HG03039 (cell line): ENCODE data around the gene PWP1.
"Not testable (repeated sequence)": the region's sequence is repeated elsewhere in the genome, so short reads cannot be mapped to it uniquely, and the experiment has no call there.

ENCODE experiments used
- ATAC-seq: cut with Tn5 transposase; IDR thresholded peaks from one replicate; pipeline ENCODE4 v1.9.1; 2021; ENCODE audit warnings: mild to moderate bottlenecking, moderate library complexity; ENCODE audit not compliant: unreplicated experiment

The PWP1 gene

DNA sequence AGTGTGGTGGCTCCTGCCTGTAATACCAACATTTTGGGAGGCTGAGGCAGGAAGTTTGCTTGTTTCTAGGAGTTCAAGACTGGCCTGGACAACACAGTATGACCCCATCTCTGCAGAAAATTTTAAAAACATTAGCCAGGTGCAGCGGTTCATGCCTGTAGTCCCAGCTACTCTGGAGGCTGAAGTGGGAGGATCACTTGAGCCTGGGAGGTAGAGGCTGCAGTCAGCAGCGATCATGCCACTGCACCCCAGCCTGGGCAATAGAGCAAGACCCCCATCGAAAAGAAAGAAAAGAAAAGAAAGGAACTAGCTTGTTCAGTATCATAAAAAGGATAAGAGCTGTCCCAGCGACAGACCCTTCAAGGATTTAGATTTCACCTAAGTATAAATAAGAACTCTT lies 18.1 kb upstream of the PWP1 start:
- ATAC-seq: no peak

DNA sequence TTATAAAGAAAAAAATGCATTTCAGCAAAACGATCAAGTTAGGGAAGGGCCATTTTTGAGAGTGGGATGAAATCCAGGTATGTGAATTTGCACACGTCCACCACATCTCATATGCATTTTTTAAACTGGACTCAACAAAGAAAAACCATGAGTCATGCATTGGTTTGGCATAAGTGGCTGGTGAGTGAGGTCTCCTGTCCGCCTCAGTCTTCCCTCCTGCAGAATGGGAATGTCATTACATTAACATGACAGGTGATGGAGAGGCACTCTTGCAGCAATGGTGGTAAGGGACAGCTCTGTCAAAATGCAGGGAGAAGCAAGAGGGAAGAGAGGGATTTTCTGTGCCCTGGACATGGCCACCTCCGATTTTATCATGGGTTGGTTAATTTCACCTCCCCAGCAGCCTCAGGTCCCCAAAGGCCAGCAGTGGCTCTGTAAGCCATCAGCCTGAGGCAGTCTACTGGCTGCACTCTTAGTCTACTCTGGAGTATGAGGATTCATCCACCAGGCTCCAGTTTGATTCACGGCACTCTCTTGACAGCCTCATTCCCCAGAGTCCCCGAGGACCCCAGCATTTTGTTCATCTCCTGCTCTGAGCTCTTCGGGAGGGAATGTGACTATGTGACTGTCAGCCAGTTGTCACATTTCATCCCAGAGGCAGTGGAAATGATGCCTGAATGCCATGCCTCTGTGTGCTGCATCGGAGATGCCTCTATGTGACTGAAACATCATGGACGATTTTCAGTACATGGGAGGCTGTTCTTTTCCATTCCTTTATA lies 17.1 kb upstream of the PWP1 start:
- no peak for ATAC-seq

DNA sequence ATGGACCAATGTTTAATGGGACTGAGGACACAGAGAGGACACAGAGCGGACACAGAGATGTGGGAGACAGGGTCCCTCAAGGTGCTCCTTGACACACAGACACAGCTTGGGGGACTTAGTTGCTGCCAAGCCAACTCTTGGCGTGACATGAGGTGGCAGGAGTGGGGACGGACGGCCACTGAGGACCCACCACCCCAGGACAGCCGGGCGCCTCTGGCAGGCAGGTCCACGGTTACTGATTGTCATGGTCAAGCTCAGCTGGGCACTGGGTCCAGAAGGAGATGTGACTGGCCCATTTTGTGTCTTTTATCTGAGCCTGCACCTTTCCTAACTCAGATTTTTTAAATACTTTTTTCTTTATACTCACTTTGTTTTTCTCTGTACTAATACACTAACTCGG lies 15.7 kb upstream of the PWP1 start:
- no peak for ATAC-seq

DNA sequence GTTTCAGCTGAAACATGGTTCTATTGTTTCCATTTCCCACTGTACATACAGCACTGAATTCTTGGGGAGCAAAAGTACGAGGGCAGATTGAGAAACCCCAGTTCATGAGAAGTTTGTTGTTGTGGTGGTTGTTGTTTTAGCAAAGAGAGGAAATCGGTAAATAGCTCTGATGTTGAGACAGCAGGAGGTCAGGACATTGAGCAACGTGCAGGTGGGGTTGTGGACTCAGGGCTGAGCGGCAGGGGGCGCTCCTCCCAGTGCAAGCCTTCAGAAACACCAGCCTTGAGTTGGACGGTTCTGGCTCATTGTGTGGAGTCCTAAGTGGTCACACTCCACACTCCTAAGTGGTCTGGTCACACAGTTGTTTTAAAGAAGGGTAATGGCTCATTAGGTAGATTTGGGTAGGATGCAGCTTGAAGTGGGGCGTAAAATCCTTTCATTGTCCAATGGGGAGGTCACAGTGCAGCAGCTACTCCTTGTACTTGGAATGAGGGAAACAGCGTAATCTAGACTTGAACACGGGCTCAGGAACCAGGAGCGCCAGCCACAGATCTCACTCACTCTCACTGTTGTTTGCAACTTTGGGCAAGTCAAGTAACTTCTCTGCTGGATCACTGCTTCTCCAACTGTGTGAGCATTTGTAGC lies 14.5 kb upstream of the PWP1 start:
- no peak for ATAC-seq

DNA sequence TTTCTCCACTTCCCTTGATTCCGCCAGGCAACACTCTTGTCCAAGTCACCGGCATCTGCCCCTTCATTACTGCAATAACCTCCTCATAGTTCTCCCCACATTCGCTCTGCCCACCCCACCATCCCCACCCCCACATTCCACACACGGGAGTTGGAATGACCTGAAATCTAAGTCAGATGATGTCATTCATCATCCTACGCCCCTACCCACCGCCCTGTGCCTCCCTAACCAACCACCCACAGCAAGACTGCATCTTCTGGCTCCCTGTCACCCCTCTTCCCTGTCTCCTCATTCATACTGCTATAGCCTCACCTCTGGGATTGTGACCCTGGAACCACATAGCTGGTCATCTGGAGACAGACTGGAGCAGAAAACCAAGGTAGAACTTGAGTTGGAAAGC lies 7.9 kb upstream of the PWP1 start:
- no peak for ATAC-seq

DNA sequence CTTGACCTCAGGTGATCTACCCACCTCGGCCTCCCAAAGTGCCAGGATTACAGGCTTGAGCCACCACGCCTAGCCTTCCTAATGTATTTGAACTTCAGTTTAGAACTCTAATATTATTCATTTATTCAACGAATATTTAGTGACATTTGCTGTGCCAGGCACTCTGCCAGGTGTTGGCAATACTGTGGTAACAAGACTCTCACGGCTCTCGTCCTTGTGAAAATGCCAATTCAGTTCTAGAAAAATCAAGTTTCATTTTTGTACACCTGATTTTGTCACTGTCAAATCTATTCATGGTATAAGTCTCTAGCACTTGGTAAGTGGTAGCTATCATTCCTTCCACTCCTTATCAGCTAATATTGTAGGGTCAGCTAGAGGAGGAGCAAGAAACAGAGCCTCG lies 6.3 kb upstream of the PWP1 start:
- ATAC-seq: no peak

DNA sequence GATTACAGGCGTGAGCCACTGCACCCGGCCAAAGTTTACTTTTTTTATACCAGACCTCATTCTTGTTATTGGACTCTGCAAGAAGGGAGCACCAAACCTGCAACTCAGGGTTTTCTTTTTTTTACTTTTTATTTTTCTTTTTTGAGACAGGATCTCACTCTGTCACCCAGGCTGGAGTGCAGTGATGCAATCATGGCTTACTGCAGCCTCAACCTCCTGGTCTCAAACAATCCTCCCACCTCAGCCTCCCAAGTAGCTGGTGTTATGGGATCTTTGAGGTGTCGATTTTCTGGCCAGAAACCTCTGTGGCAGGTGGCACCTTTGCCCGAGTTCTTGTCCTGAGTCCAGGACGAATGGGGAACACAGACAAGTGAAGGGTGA lies 4.2 kb upstream of the PWP1 start:
- ATAC-seq: no peak

DNA sequence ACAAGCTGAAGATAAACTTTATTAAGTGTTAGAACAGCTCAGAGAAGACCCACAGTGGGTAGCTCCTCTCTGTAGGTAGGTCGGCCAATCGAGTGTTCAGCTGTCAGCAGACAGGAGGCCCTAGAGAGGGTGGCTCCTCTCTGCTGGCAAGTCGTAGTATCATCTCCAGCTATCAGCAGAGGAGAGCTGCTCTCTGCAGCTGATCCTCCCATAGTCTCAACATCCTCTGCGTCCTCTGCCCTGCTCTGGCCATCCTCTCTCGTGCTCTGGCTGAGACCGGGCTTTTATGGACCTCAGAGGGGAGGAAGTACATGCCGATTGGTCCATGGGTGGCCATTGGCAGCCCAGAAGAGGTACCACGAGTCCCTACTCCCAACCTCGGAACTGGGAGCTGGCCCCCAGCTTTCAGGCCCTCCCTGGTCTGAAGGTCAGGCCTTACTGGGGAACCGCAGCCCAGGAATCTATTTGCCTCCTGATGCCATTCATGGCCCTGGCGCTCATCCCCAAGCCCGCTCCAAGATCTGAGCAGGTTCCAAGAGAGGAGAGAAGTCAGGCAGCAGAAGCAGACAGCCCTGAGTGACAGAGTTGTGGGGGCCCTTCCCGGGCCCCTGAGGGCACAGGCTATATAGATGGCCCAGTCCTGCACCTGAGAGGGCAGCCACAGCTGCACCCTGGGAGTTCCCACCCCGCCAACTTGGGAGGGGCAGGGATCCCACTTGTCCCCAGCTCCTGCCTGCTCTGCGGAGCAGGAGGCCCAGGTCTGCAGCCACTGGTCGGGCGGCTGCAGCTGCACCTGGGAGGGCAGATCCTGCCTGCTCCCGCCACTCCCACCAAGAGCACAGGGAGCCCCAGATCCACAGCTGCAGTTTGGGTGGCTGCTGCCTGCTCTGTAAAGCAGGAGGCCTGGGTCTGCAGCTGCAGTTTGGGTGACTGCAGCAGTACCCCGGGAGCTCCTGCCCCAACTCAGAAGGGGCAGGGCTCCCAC lies 3.5 kb upstream of the PWP1 start:
- no peak for ATAC-seq

DNA sequence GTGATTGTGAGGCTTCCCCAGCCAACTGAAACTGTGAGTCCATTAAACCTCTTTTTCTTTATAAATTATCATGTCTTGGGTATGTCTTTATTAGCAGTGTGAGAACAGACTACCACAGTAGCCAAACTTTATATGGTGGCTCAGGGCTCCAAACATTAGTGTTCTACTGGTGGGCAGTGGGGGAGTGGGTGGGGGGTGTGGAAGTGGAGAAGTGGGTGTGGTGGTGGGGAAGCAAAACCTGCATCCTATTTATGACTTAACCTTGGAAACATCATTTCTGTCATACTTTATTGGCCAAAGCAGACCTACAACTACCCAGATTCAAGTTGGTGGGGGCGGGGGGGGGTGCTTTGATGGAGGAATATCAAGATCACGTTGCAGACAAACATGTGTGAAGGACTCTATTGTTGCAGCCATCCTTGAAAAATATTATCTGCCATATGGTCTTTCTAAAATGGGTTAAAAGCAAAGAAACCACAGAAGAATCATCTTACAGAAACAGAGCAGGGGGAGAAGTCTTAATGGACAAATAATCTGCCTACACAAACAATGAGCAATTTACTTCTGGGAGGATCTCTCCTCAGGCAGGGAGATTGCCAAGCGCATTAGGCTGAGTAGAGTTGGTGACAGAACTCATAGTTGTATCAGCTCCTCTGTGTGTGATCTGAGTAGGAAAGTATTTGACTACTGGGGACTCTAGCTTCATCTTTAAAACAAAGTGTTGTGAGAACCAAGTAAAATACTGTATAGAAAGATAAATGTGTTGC lies 1.4 kb upstream of the PWP1 start:
- ATAC-seq: no peak

DNA sequence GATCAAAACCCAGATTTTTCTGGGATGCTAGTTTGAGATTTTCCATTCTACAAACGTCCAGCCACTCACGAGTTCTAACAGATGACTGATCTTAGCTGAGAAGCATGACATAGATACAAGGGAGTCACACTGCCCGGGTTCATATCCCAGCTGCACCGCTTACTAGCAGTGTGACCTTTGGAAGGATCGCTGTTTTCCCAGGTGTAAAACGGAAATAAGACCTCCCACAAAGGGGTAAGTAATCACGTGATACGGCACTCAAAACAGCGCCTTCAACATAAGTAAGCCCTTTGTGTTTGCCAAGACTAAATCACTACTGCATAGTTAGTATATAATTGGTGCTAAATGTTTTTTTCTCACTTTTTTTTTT lies 624 bp upstream of the PWP1 start:
- ATAC-seq: no peak

DNA sequence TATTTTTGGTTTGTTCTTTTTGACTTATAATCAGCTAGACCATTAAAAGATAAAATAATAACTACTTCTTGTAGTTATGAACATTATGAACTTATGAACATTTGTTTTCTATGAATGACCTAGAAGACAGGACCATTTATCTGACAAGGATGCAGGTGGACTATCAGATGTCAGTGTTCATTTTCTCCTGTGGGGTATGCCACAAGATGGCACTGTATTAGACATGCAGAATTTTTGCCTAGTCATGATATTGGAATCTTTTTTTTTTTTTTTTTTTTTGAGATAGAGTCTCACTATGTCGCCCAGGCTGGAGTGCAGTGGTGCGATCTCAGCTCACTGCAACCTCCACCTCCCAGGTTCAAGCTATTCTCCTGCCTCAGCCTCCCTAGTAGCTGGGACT lies 10.2 kb downstream of the PWP1 start:
- ATAC-seq: not testable (repeated sequence)

DNA sequence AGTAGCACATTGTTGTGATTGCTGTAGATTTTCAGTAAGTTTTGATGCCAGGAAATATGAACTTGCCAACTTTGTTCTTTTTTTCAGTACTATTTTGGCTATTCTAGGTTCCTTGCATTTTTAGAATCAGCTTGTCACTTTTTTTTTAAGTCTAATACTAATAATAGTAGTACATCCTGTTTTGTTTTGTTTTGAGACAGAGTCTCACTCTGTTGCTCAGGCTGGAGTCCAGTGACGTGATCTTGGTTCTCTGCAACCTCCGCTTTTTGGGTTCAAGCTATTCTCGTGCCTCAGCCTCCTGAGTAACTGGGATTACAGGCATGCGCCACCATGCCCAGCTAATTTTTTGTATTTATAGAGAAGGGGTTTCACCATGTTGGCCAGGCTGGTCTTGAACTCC lies 16.5 kb downstream of the PWP1 start:
- no peak for ATAC-seq

DNA sequence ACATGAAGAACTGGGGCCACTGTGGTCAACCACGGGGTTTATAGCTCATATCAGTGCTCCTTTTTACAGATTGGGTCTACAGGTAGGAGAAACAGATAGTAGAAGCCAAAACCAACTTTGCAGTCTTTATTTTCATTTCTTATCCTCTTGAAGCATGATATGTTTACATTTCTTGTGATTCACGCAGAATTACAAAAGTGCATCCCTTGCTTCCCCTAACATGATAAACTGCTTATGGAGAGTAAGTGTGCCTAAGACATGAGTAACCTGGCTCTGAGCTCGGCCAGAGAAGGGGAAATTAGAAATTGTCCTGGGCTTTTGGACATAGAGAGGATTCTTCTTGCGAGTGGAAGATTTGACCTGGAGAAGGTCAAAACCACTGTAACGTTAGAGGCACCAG lies 18.4 kb downstream of the PWP1 start:
- ATAC-seq: no peak

DNA sequence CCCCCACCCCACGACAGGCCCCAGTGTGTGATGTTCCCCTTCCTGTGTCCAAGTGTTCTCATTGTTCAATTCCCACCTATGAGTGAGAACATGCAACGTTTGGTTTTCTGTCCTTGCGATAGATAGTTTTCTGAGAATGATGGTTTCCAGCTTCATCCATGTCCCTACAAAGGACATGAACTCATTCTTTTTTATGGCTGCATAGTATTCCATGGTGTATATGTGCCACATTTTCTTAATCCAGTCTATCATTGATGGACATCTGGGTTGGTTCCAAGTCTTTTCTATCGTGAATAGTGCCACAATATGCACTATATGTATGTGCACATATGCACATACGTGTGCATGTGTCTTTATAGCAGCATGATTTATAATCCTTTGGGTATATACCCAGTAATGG lies 19.9 kb downstream of the PWP1 start:
- not testable (repeated sequence) for ATAC-seq

DNA sequence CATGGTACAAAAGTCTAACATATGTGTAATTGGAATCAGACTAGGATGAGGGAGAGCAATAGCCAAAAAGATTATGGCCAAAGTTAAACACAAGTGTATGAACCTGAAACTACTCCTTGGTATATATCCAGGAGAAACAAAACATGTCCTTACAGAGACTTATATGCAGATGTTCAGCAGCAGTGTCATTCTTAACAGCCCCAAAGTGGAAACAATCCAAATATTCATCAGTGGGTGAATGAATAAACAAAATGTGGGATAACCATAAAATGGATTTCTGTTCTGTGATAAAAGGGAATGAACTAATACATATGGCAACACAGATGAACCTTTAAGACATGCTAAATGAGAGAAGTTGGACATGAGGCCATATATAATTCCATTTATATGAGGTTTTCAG lies 30.2 kb downstream of the PWP1 start:
- ATAC-seq: no peak

DNA sequence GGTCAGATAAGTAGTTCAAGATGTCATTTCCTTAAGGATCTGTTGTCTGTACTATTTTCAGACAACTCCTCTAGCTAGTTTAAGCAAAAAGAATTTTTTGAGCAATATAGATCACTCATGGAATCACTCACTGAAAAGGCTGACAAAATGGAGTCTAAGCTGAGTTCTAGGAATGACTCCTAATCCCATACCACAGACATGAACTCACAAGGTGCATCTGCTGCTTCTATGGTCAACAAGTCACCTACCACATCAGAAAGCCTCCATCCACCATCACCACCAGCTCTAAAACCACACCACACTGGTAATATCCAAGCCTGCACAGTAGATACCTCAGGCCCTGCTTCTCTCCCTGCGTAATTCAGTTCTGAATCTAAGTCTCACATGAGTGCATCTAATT lies 33.0 kb downstream of the PWP1 start:
- no peak for ATAC-seq

DNA sequence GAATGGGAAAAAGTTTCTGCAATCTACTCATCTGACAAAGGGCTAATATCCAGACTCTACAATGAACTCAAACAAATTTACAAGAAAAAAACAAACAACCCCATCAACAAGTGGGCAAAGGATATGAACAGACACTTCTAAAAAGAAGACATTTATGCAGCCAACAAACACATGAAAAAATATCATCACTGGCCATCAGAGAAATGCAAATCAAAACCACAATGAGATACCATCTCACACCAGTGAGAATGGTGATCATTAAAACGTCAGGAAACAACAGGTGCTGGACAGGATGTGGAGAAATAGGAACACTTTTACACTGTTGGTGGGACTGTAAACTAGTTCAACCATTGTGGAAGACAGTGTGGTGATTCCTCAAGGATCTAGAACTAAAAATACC lies 41.7 kb downstream of the PWP1 start:
- ATAC-seq: not testable (repeated sequence)

DNA sequence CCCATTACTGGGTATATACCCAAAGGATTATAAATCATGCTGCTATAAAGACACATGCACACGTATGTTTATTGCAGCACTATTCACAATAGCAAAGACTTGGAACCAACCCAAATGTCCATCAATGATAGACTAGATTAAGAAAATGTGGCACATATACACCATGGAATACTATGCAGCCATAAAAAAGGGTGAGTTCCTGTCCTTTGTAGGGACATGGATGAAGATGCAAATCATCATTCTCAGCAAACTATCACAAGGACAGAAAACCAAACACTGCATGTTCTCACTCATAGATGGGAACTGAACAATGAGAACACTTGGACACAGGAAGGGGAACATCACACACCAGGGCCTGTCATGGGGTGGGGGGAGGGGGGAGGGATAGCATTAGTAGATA lies 42.1 kb downstream of the PWP1 start:
- not testable (repeated sequence) for ATAC-seq

DNA sequence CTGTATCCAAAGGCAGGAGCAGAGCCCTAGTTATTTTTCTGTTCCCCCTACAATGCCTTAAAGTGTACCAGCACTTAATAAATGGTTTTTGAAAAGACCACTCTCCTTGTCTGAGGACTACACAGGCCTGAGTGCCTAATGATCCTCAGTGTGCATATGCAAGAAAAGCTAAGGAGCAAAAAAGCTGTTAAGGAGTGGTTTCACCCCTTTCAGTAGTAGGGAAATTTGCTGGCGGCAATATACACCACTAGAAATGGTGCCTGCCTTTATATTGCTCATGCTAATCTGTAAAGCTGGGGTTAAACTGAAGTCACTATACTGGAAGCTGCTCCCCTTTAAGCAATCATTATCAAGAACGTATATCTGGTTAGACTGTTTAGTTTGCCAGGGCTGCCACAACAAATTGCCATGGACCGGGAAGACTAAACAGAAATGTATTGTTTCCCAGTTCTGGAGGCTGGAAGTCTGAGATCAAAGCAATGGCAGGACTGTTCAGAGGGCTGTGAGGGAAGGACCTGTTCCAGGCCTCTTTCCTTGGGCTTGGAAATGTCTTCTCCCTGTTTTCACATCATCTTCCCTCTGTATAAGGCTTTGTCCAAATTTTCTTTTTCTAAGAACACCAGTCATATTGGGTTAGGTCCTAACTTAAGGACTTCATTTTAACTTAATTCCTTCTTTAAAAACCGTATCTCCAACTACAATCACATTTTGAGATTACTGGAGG lies 45.2 kb downstream of the PWP1 start:
- no peak for ATAC-seq

DNA sequence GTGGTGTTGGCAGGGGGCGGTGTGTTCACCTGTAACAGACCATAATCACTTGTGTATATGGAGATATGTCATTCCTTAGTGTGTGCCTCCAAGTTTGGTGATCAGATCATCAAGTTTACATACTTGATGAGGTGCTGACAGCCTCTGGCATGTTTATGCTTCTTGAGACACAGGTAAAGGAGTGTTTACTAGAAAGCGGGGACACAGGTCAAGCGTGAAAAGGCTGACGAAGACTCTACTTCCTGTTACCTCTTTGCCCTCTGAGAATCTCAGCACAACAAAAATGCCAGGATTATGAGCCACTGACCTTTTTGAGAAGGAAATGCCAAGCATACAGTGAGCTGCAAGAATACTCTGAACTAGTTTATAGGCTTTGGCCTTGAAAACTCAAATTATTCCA lies 45.8 kb downstream of the PWP1 start:
- ATAC-seq: no peak
